Smooth muscle cell (in vitro differentiated cells): ENCODE results near the gene SNAPIN. TPM values are rescaled to one million over a fixed set of nuclear protein-coding genes. Genes with fewer than 3 reads are reported as not detected.

Experiments used
- DNase-seq: peaks from one replicate; lab custom pipeline; 2025; ENCODE audit not compliant: unreplicated experiment; lab: John Stamatoyannopoulos, UW
- H2AFZ ChIP-seq: fragments of 200-600 bp; sonication (generic); 2 replicates; pipeline ENCODE4 v1.6.0; 2016; ENCODE audit warnings: antibody characterized with exemption, low read depth, mild to moderate bottlenecking
- H3F3A ChIP-seq: fragments of 200-600 bp; sonication (generic); 2 replicates; pipeline ENCODE4 v1.6.0; 2017; ENCODE audit warnings: antibody characterized with exemption, low read depth
- H3K27ac ChIP-seq: fragments of 200-600 bp; sonication (generic); 2 replicates; pipeline ENCODE4 v1.5.1; 2016; ENCODE audit warnings: low read depth, mild to moderate bottlenecking
- H3K27me3 ChIP-seq: fragments of 200-600 bp; sonication (generic); 2 replicates; pipeline ENCODE4 v1.6.1; 2016; ENCODE audit warnings: low read depth, mild to moderate bottlenecking
- H3K36me3 ChIP-seq: fragments of 200-600 bp; sonication (generic); 2 replicates; pipeline ENCODE4 v1.5.1; 2016; ENCODE audit warnings: low read depth
- H3K4me1 ChIP-seq: fragments of 200-600 bp; sonication (generic); 2 replicates; pipeline ENCODE4 v1.5.1; 2016; ENCODE audit warnings: low read depth
- H3K4me2 ChIP-seq: fragments of 200-600 bp; sonication (generic); 2 replicates; pipeline ENCODE4 v1.6.0; 2016; ENCODE audit warnings: mild to moderate bottlenecking
- H3K4me3 ChIP-seq: fragments of 200-600 bp; sonication (generic); 2 replicates; pipeline ENCODE4 v1.5.1; 2016; ENCODE audit warnings: mild to moderate bottlenecking
- H3K79me2 ChIP-seq: fragments of 200-600 bp; sonication (generic); 2 replicates; pipeline ENCODE4 v1.6.0; 2016; ENCODE audit warnings: low read depth, mild to moderate bottlenecking
- H3K9ac ChIP-seq: fragments of 200-600 bp; sonication (generic); 2 replicates; pipeline ENCODE4 v1.6.0; 2016; ENCODE audit warnings: low read depth
- H3K9me3 ChIP-seq: fragments of 200-600 bp; sonication (generic); replicated peaks from 2 replicates; pipeline ENCODE4 v1.5.1; 2016; ENCODE audit warnings: low read depth
- H4K20me1 ChIP-seq: fragments of 200-600 bp; sonication (generic); 2 replicates; pipeline ENCODE4 v1.6.0; 2016; ENCODE audit warnings: low read depth
- CTCF ChIP-seq: fragments of 200-600 bp; sonication (generic); IDR thresholded peaks from 2 replicates; pipeline ENCODE4 v1.5.1; 2017; ENCODE audit warnings: borderline replicate concordance, mild to moderate bottlenecking, antibody characterized with exemption; ENCODE audit not compliant: insufficient read depth, poor library complexity, severe bottlenecking
- WGBS: methylation state at CpG from one replicate; pipeline ENCODE4 v1.1.7; 2016; ENCODE audit warnings: low lambda C conversion rate; 5-methylcytosine and 5-hydroxymethylcytosine counted together
- polyA plus RNA-seq: library from polyadenylated mRNA; unstranded; fragments of >200 nt; fragmentation: Nextera tagmentation; extraction: Ambion mirVana; gene quantifications from 2 replicates; pipeline ENCODE4 v1.2.1, GENCODE V29; 2016
- total RNA-seq: library from RNA; depleted of rRNA; stranded (reverse); fragments of >200 nt; gene quantifications from 2 replicates; pipeline ENCODE4 v1.2.3, GENCODE V29; 2014

Gene SNAPIN
- total and polyA plus RNA-seq, 2 experiments from 2014 or later: 52.0 to 65.5 TPM

GRCh38 chr1:153628638-153629342 lies 29.7 kb upstream of the SNAPIN start:
- Histone ChIP-seq H3K79me2 (peaks cover 6% of the 10 kb centered on the region), H2AFZ (no peak overlapping the region), H4K20me1 (no peaks in the 10 kb centered on the region), H3K4me2 (no peak overlapping the region), H3K9me3 (no peaks in the 10 kb centered on the region), H3K36me3 (peaks cover under 1% of the 10 kb centered on the region), H3K27ac (peak overlapping the region; percentile 24), H3F3A (no peaks in the 10 kb centered on the region), H3K27me3 (no peaks in the 10 kb centered on the region), H3K9ac (no peak overlapping the region), H3K4me3 (no peak overlapping the region), H3K4me1 (peaks cover 17% of the 10 kb centered on the region)
- TF ChIP-seq CTCF: no peak
- no peak for DNase-seq
- 93% methylated on average over 6 of the region's 6 CpGs for WGBS

GRCh38 chr1:153629343-153629665 lies 29.2 kb upstream of the SNAPIN start:
- Histone ChIP-seq H3K4me3 (no peak overlapping the region), H3K4me1 (peaks cover 17% of the 10 kb centered on the region), H3K27ac (peak overlapping the region; percentile 24), H3K36me3 (no peaks in the 10 kb centered on the region), H2AFZ (no peak overlapping the region), H3K27me3 (no peaks in the 10 kb centered on the region), H3K79me2 (peaks cover 8% of the 10 kb centered on the region), H3F3A (no peaks in the 10 kb centered on the region), H4K20me1 (no peaks in the 10 kb centered on the region), H3K9me3 (no peaks in the 10 kb centered on the region), H3K9ac (no peak overlapping the region), H3K4me2 (peak overlapping the region; percentile 13)
- TF ChIP-seq CTCF: no peak
- no peak for DNase-seq
- 96% methylated on average over 5 of the region's 5 CpGs for WGBS

- no peak overlapping the region for H2AFZ ChIP-seq
- DNase-seq: no peak
- H3K36me3 ChIP-seq: no peaks in the 10 kb centered on the region
- peaks cover 18% of the 10 kb centered on the region for H3K4me1 ChIP-seq
- H3K9ac ChIP-seq: no peak overlapping the region
- H4K20me1 ChIP-seq: peaks cover 7% of the 10 kb centered on the region
- H3F3A ChIP-seq: no peaks in the 10 kb centered on the region
- 50% methylated on average over 1 of the region's 1 CpG for WGBS
- no peak overlapping the region for H3K4me3 ChIP-seq
- H3K27ac ChIP-seq: peak overlapping the region; percentile 24
- no peaks in the 10 kb centered on the region for H3K27me3 ChIP-seq
- H3K79me2 ChIP-seq: peaks cover 15% of the 10 kb centered on the region
- H3K4me2 ChIP-seq: peak overlapping the region; percentile 13
- no peaks in the 10 kb centered on the region for H3K9me3 ChIP-seq
- TF ChIP-seq CTCF: no peak
Measured at GRCh38 chr1:153629971-153630370, 28.5 kb upstream of the SNAPIN start.

GRCh38 chr1:153630384-153630783 lies 28.1 kb upstream of the SNAPIN start:
- H3K4me3 ChIP-seq: no peak overlapping the region

More at GRCh38 chr1:153630384-153630783, 28.1 kb upstream of the SNAPIN start:
- no peak overlapping the region for H3K27ac ChIP-seq
- H3K9ac ChIP-seq: no peak overlapping the region
- no peaks in the 10 kb centered on the region for H3K9me3 ChIP-seq
- H3K4me1 ChIP-seq: peaks cover 23% of the 10 kb centered on the region
- peaks cover 11% of the 10 kb centered on the region for H4K20me1 ChIP-seq
- H3K4me2 ChIP-seq: no peak overlapping the region
- no peaks in the 10 kb centered on the region for H3F3A ChIP-seq
- H2AFZ ChIP-seq: no peak overlapping the region
- H3K36me3 ChIP-seq: no peaks in the 10 kb centered on the region
- 95% methylated on average over 7 of the region's 7 CpGs for WGBS
- no peak for DNase-seq
- peaks cover 19% of the 10 kb centered on the region for H3K79me2 ChIP-seq
- TF ChIP-seq CTCF: no peak
- no peaks in the 10 kb centered on the region for H3K27me3 ChIP-seq
